Endothelial cell of umbilical vein (primary cell): ENCODE data around the gene RCVRN.

Experiments used
- EZH2 ChIP-seq: IDR thresholded peaks from 2 replicates; pipeline ENCODE4 v1.6.1; 2012; ENCODE audit warnings: borderline replicate concordance, low read depth, mild to moderate bottlenecking, moderate library complexity, low read length, inconsistent platforms; ENCODE audit not compliant: severe bottlenecking
- FOS ChIP-seq: IDR thresholded peaks from 2 replicates; pipeline ENCODE4 v1.6.1; 2011; ENCODE audit warnings: mild to moderate bottlenecking, low read length, moderate library complexity, borderline replicate concordance; ENCODE audit not compliant: insufficient read depth
- MAX ChIP-seq: IDR thresholded peaks from 2 replicates; pipeline ENCODE4 v1.6.1; 2011; ENCODE audit not compliant: insufficient read depth, insufficient read length
- POLR2A ChIP-seq: IDR thresholded peaks from 2 replicates; pipeline ENCODE4 v1.6.1; 2012; ENCODE audit warnings: low read depth, mild to moderate bottlenecking, control low read depth, low read length
- POLR2AphosphoS5 ChIP-seq: IDR thresholded peaks from 2 replicates; pipeline ENCODE4 v1.6.1; 2012; ENCODE audit warnings: low read depth, mild to moderate bottlenecking, control low read depth, low read length, moderate library complexity; ENCODE audit not compliant: insufficient read depth
- TF ChIP-seq, protein P1 (sequence below), 2 donors: IDR thresholded peaks; 1 replicate in 1 of 2; 2 replicates in 1 of 2; pipeline ENCODE4 v1.5.1; 2011; ENCODE audit warnings: low read length in 2 of 2, mild to moderate bottlenecking in 2 of 2, moderate library complexity in 2 of 2, control low read depth in 1 of 2, inconsistent platforms in 1 of 2, low read depth in 1 of 2; ENCODE audit not compliant: insufficient read depth in 1 of 2; ENCODE audit errors: extremely low read depth in 1 of 2

- TF ChIP-seq, protein P1, sequence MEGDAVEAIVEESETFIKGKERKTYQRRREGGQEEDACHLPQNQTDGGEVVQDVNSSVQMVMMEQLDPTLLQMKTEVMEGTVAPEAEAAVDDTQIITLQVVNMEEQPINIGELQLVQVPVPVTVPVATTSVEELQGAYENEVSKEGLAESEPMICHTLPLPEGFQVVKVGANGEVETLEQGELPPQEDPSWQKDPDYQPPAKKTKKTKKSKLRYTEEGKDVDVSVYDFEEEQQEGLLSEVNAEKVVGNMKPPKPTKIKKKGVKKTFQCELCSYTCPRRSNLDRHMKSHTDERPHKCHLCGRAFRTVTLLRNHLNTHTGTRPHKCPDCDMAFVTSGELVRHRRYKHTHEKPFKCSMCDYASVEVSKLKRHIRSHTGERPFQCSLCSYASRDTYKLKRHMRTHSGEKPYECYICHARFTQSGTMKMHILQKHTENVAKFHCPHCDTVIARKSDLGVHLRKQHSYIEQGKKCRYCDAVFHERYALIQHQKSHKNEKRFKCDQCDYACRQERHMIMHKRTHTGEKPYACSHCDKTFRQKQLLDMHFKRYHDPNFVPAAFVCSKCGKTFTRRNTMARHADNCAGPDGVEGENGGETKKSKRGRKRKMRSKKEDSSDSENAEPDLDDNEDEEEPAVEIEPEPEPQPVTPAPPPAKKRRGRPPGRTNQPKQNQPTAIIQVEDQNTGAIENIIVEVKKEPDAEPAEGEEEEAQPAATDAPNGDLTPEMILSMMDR (IDR thresholded peaks at IDR 0.05; ENCODE audit: extremely low read depth in 1 of 2, insufficient read depth in 1 of 2, low read depth in 1 of 2, low read length in 2 of 2) = no peak
- TF ChIP-seq MAX (no peak), POLR2A (no peak), EZH2 (no peak), FOS (no peak), POLR2AphosphoS5 (no peak)
These were observed 26.1 kb downstream of the RCVRN start for GRCh38 chr17:9878786-9879525.
